Skeletal muscle tissue (tissue), 4 donors: ENCODE data around the gene FBXO7. TPM values are rescaled to one million over a fixed set of nuclear protein-coding genes. Genes with fewer than 3 reads are reported as not detected.

Experiments
- H3K27ac ChIP-seq: one replicate; pipeline ENCODE4 v1.7.0; 2013; ENCODE audit warnings: mild to moderate bottlenecking, low read depth, low read length, inconsistent platforms
- H3K27me3 ChIP-seq, 3 donors: one replicate each; pipeline ENCODE4 v1.7.0; 2013; ENCODE audit warnings: low read length in 3 of 3; ENCODE audit not compliant: control insufficient read depth in 3 of 3, insufficient read depth in 3 of 3
- H3K36me3 ChIP-seq, 3 donors: one replicate each; pipeline ENCODE4 v1.7.0; 2013; ENCODE audit warnings: low read length in 3 of 3; ENCODE audit not compliant: control insufficient read depth in 3 of 3, insufficient read depth in 3 of 3
- H3K4me1 ChIP-seq, 3 donors: one replicate each; pipeline ENCODE4 v1.7.0; 2013; ENCODE audit warnings: low read length in 3 of 3, mild to moderate bottlenecking in 3 of 3; ENCODE audit not compliant: control insufficient read depth in 3 of 3, insufficient read depth in 3 of 3
- H3K4me3 ChIP-seq, 3 donors: one replicate each; pipeline ENCODE4 v1.7.0; 2013; ENCODE audit warnings: low read length in 3 of 3
- H3K9ac ChIP-seq, 3 donors: one replicate each; pipeline ENCODE4 v1.7.0; 2013; ENCODE audit warnings: low read length in 3 of 3, mild to moderate bottlenecking in 3 of 3, moderate library complexity in 2 of 3, low read depth in 1 of 3
- H3K9me3 ChIP-seq, 3 donors: one replicate each; pipeline ENCODE4 v1.7.0; 2013; ENCODE audit warnings: low read length in 3 of 3; ENCODE audit not compliant: control insufficient read depth in 3 of 3
- total RNA-seq: library from RNA; depleted of rRNA; stranded (reverse); fragments of >200 nt; gene quantifications from one replicate; pipeline ENCODE4 v1.2.3, GENCODE V29; 2014
- donor health status: Osteomylitis.

Gene FBXO7
- 60.5 TPM for total RNA-seq

DNA sequence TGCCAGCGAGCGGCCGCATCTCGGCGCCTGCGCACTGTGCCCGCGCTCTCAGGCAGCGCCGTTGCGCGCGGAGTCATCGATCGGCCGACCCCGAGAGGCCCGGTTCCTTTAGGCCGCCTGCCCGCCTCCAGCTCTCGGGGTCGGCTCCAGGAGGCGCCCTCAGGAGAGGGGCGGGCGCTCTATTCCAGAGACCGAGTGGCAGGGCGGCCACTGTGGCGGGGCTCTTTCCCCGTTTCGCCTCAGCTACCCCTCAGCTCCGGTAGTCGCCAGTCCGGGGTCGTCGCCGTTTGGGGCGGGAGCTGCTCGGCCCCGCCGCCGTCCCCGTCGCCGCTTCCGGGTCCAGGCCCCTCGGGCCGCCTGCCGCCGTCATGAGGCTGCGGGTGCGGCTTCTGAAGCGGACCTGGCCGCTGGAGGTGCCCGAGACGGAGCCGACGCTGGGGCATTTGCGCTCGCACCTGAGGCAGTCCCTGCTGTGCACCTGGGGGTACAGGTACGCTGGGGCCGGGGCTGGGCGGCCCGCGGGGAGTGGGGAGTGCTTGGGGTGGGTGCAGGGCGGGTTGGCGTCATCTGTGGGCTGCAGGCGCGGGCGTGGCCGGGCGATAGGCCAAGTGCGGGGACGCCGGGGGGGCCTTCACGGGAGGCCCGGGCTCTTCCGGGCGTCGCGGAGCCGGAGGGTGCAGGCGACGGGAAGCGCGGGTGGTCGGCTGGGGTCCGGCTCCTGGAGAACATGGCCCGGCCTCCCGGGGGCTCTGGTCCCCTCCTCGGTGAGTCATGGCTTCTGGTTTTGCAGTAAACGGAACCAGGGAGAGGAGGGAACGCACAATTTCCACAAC is at the start of gene FBXO7:
TSS of gene FBXO7 (plus strand) at position 177 of the 833 bp plus-strand sequence. CDS start at position 369, 192 bp downstream.
- Histone ChIP-seq H3K27ac (peak within 1 kb of the TSS; percentile 97), H3K27me3 (peaks cover 0 to 2% (median 0%) of the 10 kb centered on the region in 3 donors), H3K9ac (peak within 1 kb of the TSS; percentile 93 to 96 (median 95)), H3K4me1 (peaks cover 6 to 22% (median 18%) of the 10 kb centered on the region in 3 donors), H3K36me3 (no peaks in the 10 kb centered on the region), H3K9me3 (no peaks in the 10 kb centered on the region), H3K4me3 (peak within 1 kb of the TSS; percentile 86 to 94 (median 93))

DNA sequence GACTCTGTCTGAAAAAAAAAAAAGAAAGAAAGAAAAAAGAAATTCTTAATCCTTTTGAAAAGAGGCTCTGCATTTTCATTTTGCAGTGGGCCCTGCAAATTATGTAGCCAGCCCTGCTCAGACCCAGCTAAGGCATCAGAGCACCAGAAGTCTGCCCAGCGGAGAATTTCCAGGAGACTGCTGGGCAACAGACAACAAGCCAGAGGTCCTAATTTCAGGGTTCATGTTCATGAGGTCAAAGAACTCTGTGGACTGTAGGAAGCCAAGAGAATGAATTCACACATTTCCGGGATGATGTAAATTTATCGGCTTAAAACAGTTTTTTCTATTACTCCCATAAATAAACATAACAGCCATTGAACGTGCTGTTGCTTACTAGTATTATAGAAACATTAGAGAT is 47.7 kb upstream of the FBXO7 start:
- H3K27me3 ChIP-seq, result peaks cover 4 to 18% (median 17%) of the 10 kb centered on the region in 3 donors
- H3K9ac ChIP-seq, result no peak overlapping the region
- H3K4me1 ChIP-seq, result no peaks in the 10 kb centered on the region
- H3K4me3 ChIP-seq, result no peak overlapping the region
- H3K9me3 ChIP-seq, result no peaks in the 10 kb centered on the region
- H3K27ac ChIP-seq, result no peak overlapping the region
- H3K36me3 ChIP-seq, result no peaks in the 10 kb centered on the region

DNA sequence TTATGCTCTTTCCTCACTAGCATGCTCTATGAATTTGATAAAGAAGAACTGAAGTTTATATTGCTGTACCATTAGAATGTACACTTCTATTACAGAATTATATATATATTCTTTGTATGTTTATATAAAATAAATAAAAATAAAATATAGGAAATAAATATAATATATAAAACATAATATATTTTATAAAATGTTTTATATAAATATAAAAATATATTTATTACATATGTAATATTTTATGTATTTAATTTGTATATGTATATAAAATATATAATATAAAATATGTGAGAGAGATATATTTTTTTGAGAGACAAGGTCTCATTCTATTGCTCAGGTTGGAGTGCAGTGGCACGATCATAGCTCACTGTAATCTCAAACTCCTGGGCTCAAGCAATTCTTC is 44.3 kb upstream of the FBXO7 start:
- Histone ChIP-seq H3K4me3 (no peak overlapping the region), H3K27me3 (peaks cover 0 to 7% (median 6%) of the 10 kb centered on the region in 3 donors), H3K36me3 (no peaks in the 10 kb centered on the region), H3K4me1 (no peaks in the 10 kb centered on the region), H3K9ac (no peak overlapping the region), H3K9me3 (no peaks in the 10 kb centered on the region), H3K27ac (no peak overlapping the region)

DNA sequence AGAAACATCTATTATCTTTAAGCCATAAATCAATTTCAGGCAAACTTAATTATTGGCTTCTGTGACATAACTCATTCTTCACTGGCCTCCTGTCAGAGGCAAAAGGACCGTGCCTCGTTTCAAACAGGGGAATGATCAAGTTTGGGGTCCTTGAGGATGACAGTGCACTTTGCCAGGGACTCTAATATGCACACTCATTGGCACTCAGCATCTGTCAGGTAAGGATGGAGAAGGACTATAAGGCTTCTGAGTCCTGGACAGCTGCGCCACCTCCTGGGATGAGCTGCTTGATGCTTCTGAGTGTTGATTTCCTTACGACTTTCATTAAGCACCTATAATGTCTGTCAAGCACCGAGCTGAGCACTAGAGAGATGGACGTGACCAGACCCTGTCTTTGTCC is 30.5 kb upstream of the FBXO7 start:
- no peak overlapping the region for H3K4me3 ChIP-seq
- H3K9me3 ChIP-seq, result no peaks in the 10 kb centered on the region
- peaks cover 9 to 23% (median 12%) of the 10 kb centered on the region in 3 donors for H3K27me3 ChIP-seq
- H3K4me1 ChIP-seq, result no peaks in the 10 kb centered on the region
- no peak overlapping the region for H3K27ac ChIP-seq
- H3K9ac ChIP-seq, result no peak overlapping the region
- H3K36me3 ChIP-seq, result no peaks in the 10 kb centered on the region

DNA sequence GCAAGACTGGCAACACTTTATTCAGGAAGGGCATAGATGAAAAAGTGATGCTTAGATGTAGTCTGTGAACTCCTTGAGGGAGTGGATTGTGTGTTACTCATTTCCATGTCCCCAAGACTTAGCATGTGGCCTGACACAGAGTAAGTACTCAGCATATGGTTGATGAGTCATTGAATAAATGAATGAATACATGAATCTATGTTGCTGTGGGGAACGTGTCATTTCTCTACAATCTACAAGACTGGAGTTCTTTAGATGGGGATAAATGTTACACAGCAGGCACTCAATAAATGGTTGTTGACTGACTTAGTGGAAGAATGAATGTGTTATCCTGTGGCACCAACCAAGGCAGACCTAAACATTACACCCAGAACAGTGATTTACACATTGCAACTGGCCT is 28.3 kb upstream of the FBXO7 start:
- no peaks in the 10 kb centered on the region for H3K4me1 ChIP-seq

DNA sequence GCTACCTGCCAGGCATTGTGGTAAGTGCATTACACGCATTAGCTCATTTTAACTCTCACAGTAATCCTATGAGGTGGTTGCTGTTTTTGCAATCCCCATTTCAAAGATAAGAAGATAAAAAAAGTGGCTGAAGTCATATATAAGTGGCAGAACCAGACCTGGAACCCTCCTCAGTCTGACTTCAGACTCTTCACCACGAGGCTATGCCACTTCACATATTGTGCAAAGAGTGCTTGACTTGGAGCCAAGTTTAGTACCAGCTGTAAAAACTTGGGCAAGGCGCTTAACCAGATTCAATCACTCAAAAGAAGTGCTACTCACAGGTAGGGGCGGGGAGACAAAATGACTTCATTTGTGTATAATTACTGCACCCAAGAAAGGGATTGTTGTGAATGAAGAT is 25.6 kb upstream of the FBXO7 start:
- H3K4me3 ChIP-seq, result no peak overlapping the region
- H3K9me3 ChIP-seq, result no peaks in the 10 kb centered on the region
- H3K4me1 ChIP-seq, result no peaks in the 10 kb centered on the region
- no peak overlapping the region for H3K27ac ChIP-seq
- peaks cover 0 to 16% (median 0%) of the 10 kb centered on the region in 3 donors for H3K27me3 ChIP-seq
- no peak overlapping the region for H3K9ac ChIP-seq
- no peaks in the 10 kb centered on the region for H3K36me3 ChIP-seq

More for the DNA sequence above, 28.3 kb upstream of the FBXO7 start:
- Histone ChIP-seq H3K27ac (no peak overlapping the region), H3K36me3 (no peaks in the 10 kb centered on the region), H3K9me3 (no peaks in the 10 kb centered on the region), H3K27me3 (peaks cover 8 to 22% (median 9%) of the 10 kb centered on the region in 3 donors), H3K9ac (no peak overlapping the region), H3K4me3 (no peak overlapping the region)

DNA sequence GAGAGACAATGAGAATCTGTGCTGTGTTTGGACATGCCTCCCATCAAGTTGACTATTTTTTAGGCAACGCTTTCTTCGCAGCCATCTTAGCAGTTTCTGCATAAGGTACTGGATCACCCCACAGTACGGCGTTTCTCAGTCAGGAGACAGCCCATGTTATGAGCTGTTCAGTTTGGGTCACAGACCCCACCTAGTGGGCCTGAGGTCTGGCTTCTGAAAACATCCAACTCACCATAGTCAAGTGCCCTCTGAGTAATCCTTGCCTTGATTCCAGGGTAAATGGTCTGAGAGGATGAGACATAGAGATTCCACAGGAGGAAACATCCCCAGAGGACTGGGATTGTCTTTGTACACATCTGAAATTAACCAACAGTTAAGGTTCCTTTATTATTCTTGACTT is 17.6 kb upstream of the FBXO7 start:
- H3K27me3 ChIP-seq, result peaks cover 14 to 24% (median 22%) of the 10 kb centered on the region in 3 donors

DNA sequence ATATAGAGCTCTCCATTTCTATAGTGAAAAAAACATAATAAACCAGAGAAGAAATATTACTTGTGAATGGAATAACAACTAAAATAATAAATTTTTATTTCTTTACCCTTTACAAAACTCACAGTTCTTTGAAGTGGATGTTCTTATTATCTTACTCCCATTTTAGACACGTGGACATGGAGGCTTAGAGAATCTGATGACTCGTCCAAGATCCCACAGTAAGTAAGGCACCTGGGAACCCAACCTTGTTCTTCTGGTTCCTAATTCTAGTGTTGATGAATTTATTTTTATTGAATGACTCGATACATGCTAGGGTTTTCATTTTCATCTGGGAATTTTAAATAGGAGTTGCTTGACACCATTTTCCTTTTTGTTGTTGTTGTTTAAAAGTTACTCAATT is 12.2 kb upstream of the FBXO7 start:
- Histone ChIP-seq H3K4me3 (no peak overlapping the region), H3K4me1 (no peaks in the 10 kb centered on the region), H3K27me3 (peaks cover 26 to 31% (median 26%) of the 10 kb centered on the region in 3 donors), H3K9me3 (no peaks in the 10 kb centered on the region), H3K9ac (no peak overlapping the region), H3K27ac (no peak overlapping the region), H3K36me3 (no peaks in the 10 kb centered on the region)

More for the DNA sequence above, 17.6 kb upstream of the FBXO7 start:
- Histone ChIP-seq H3K9me3 (no peaks in the 10 kb centered on the region), H3K27ac (no peak overlapping the region), H3K4me1 (no peaks in the 10 kb centered on the region), H3K4me3 (no peak overlapping the region), H3K9ac (no peak overlapping the region), H3K36me3 (no peaks in the 10 kb centered on the region)

DNA sequence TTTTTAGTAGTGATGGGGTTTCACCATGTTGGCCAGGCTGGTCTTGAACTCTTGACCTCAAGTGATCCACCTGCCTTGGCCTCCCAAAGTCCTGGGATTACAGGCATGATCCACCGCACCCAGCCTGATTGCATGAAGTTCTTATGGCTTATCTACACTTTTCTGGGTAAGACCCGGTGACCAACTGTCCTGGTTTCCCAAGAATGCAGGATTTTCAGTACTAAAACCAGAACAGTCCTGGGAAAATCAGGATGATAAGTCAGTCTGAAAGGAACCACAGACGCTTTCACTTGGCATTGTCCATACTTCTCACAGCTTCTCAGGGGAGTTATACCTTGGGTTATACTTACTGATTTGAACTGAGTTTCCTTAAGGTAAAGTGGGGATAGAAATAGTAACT is 8.9 kb upstream of the FBXO7 start:
- Histone ChIP-seq H3K4me1 (no peaks in the 10 kb centered on the region), H3K27me3 (peaks cover 21 to 26% (median 22%) of the 10 kb centered on the region in 3 donors), H3K9ac (no peak overlapping the region), H3K9me3 (no peaks in the 10 kb centered on the region), H3K27ac (no peak overlapping the region), H3K36me3 (no peaks in the 10 kb centered on the region), H3K4me3 (no peak overlapping the region)

DNA sequence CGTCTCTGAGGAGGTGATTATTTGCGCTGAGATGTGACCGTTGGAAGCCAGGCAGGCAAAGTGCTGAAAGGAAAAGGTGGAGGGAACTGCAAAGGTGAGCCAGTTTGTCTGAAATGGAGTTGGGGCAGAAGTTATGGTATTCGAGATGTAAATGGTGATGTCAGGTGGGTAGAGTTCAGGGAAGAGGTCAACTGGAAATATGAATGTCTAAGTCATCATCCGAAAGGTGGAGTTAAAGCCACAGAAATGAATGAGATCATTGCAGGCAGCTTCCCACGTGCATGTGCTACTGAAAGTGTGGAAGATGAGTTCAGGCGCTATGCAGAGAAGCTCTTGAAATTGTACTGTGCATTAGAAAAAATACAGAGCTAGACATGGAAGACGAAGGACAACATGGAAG is 8.1 kb upstream of the FBXO7 start:
- Histone ChIP-seq H3K36me3 (no peaks in the 10 kb centered on the region), H3K9me3 (no peaks in the 10 kb centered on the region), H3K27me3 (peaks cover 15 to 22% (median 18%) of the 10 kb centered on the region in 3 donors), H3K27ac (no peak overlapping the region), H3K4me1 (no peaks in the 10 kb centered on the region), H3K4me3 (no peak overlapping the region), H3K9ac (no peak overlapping the region)
